K562 treated with DMSO at 1 percent for 24 hours (cell line): ENCODE measurements around the gene UBXN4. TPM values are rescaled to one million over a fixed set of nuclear protein-coding genes. Genes with fewer than 3 reads are reported as not detected.

Experiments
- total RNA-seq: library from RNA; unstranded; fragments of 300-600 nt; gene quantifications from 2 replicates; pipeline ENCODE4 v1.2.3, GENCODE V29; 2022; ENCODE audit warnings: low read depth; ENCODE audit not compliant: insufficient read depth

Gene UBXN4
- 29.4 and 29.6 TPM in 2 replicates for total RNA-seq

DNA sequence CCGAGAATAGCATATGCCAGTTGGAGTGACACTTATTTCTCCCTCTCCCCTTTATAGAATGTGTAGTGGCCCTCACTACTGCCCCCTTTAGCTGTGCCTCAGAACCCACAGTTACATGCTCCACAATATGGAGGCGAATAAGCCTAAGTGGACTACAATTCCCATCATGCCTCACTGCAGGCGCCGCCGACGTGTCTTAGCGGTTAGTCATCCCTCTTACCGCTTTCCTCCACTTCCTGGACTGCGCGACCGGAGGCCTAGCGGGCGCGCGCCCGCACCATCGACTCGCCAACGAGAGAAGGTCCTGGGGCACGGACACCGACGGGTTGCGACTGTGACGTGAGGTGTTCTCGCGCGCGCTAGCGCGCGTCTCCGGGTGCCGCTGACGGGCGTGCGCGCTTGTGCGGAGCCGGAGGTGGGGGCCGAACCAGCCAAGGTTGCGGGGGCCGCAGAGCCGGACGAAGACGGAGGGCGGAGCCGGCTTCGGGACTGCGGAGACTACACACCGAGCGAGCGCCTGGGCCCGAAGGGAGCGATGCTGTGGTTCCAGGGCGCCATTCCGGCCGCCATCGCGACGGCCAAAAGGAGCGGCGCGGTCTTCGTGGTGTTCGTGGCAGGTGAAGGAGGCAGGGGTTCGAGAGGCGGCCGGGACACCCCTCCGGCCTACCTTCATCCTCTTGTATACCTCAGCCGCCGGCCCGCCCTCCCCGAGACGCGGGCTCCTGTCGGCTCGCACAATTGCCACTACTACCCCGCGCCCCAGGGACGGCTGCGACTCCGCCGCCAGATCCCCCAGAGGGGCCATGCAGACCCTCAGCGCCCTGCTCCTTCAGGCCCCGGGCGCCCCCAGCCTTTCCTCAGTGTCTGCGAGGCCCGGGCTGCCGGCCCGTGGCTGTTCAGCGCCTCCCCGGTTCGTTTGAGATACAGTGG lies at the start of gene UBXN4:
UBXN4 (plus strand) TSS at position 461 of the 930 bp plus-strand sequence; CDS start at position 536, 75 bp downstream.

Other genes starting within 250 kb of the UBXN4 start
- gene ZRANB3, start 210.6 kb upstream of the UBXN4 start, total RNA-seq = 2.3 and 3.5 TPM in 2 replicates
- gene R3HDM1, start 210.4 kb upstream of the UBXN4 start, total RNA-seq = 23.8 and 24.9 TPM in 2 replicates
- 0.12 TPM in 1 of 2 replicates, not detected in the other for gene LCT, start 95.3 kb downstream of the UBXN4 start, total RNA-seq
- gene MCM6, start 134.6 kb downstream of the UBXN4 start, total RNA-seq = 56.3 and 57.9 TPM in 2 replicates
- gene DARS1, start 243.8 kb downstream of the UBXN4 start, total RNA-seq = 40.0 and 44.6 TPM in 2 replicates